A673 (cell line): ENCODE measurements around the gene GLT6D1. TPM values are rescaled to one million over a fixed set of nuclear protein-coding genes. Genes with fewer than 3 reads are reported as not detected.

Experiments used
- BruUV-seq: library from RNA; stranded (reverse); fragments of 400-500 nt; replicated peaks from 2 replicates; lab custom pipeline; 2021; lab: Mats Ljungman, UMichigan
- CTCF ChIA-PET: fragments of 300-600 bp; sonication (Branson Sonifier 250); formaldehyde crosslinking; loops from one replicate; lab custom pipeline; 2022; ENCODE audit warnings: antibody characterized with exemption; lab: Charles Lee
- POLR2A ChIA-PET: fragments of 300-600 bp; sonication (Branson Sonifier 250); formaldehyde crosslinking; loops from one replicate; lab custom pipeline; 2022; ENCODE audit warnings: antibody characterized with exemption; ENCODE audit not compliant: low non-redundant PET; lab: Charles Lee
- DNase-seq: peaks from one replicate; pipeline ENCODE4 v3.0.0-alpha.2; 2015; ENCODE audit warnings: low spot score
- H3K27ac ChIP-seq: fragments of 200-600 bp; sonication (generic); 2 replicates; pipeline ENCODE4 v1.5.1; 2016; ENCODE audit warnings: mixed run types, low read depth, mild to moderate bottlenecking, mixed read lengths, antibody characterized with exemption, low read length; ENCODE audit not compliant: poor library complexity, severe bottlenecking
- H3K27me3 ChIP-seq: fragments of 200-600 bp; sonication (generic); replicated peaks from 2 replicates; pipeline ENCODE4 v1.6.1; 2017; ENCODE audit warnings: mixed run types, low read depth, mild to moderate bottlenecking, mixed read lengths, antibody characterized with exemption, low read length; ENCODE audit not compliant: insufficient read depth, poor library complexity
- H3K36me3 ChIP-seq: fragments of 200-600 bp; sonication (generic); 2 replicates; pipeline ENCODE4 v1.6.1; 2016; ENCODE audit warnings: mixed run types, mild to moderate bottlenecking, mixed read lengths, antibody characterized with exemption, low read length; ENCODE audit not compliant: insufficient read depth, poor library complexity, severe bottlenecking
- H3K4me1 ChIP-seq: fragments of 200-600 bp; sonication (generic); 2 replicates; pipeline ENCODE4 v1.6.1; 2017; ENCODE audit warnings: mixed run types, mild to moderate bottlenecking, mixed read lengths, antibody characterized with exemption, low read length; ENCODE audit not compliant: insufficient read depth, poor library complexity, severe bottlenecking
- H3K4me3 ChIP-seq: fragments of 200-600 bp; sonication (generic); 2 replicates; pipeline ENCODE4 v1.5.1; 2016; ENCODE audit warnings: low read depth, mixed run types, mild to moderate bottlenecking, mixed read lengths, low read length; ENCODE audit not compliant: poor library complexity, severe bottlenecking
- H3K9me3 ChIP-seq: fragments of 200-600 bp; sonication (generic); 2 replicates; pipeline ENCODE4 v1.6.1; 2016; ENCODE audit warnings: mixed run types, low read depth, mild to moderate bottlenecking, mixed read lengths, antibody characterized with exemption, low read length; ENCODE audit not compliant: poor library complexity, severe bottlenecking
- EZH2 ChIP-seq: fragments of 200-600 bp; sonication (generic); IDR thresholded peaks from 2 replicates; pipeline ENCODE4 v1.6.1; 2017; ENCODE audit warnings: borderline replicate concordance, low read depth, mild to moderate bottlenecking, mixed read lengths, antibody characterized with exemption, low read length; ENCODE audit not compliant: poor library complexity, severe bottlenecking
- intact Hi-C: fragments of 100-400 bp; cut with micrococcal nuclease; formaldehyde crosslinking; loops from one replicate; pipeline ENCODE4 v1.10.0; 2022; ENCODE audit not compliant: unreplicated experiment
- total RNA-seq: library from RNA; stranded (reverse); gene quantifications from 2 replicates; pipeline ENCODE4 v1.2.3, GENCODE V29; 2021
- TF ChIP-seq, protein P1 (sequence below): fragments of 300-800, 200-600 bp; sonication (generic); conservative IDR thresholded peaks from 2 replicates; pipeline ENCODE4 v1.5.1; 2017; ENCODE audit warnings: low read depth, mild to moderate bottlenecking, antibody characterized with exemption, low read length, moderate library complexity, mixed read lengths

Gene GLT6D1
- total RNA-seq, 1 experiment from 2014 or later, result not detected

- no peak overlapping the region for H3K4me3 ChIP-seq
- BruUV-seq, result no TSS peak
- no peaks in the 10 kb centered on the region for H3K36me3 ChIP-seq
- no peak for DNase-seq
- POLR2A ChIA-PET, result no interaction called here
- H3K9me3 ChIP-seq, result no peaks in the 10 kb centered on the region
- TF ChIP-seq, protein P1, sequence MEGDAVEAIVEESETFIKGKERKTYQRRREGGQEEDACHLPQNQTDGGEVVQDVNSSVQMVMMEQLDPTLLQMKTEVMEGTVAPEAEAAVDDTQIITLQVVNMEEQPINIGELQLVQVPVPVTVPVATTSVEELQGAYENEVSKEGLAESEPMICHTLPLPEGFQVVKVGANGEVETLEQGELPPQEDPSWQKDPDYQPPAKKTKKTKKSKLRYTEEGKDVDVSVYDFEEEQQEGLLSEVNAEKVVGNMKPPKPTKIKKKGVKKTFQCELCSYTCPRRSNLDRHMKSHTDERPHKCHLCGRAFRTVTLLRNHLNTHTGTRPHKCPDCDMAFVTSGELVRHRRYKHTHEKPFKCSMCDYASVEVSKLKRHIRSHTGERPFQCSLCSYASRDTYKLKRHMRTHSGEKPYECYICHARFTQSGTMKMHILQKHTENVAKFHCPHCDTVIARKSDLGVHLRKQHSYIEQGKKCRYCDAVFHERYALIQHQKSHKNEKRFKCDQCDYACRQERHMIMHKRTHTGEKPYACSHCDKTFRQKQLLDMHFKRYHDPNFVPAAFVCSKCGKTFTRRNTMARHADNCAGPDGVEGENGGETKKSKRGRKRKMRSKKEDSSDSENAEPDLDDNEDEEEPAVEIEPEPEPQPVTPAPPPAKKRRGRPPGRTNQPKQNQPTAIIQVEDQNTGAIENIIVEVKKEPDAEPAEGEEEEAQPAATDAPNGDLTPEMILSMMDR, result no peak
- no peak for TF ChIP-seq EZH2
- CTCF ChIA-PET, result no interaction called here
- H3K27ac ChIP-seq, result no peak overlapping the region
- intact Hi-C loops, result no loop called here
- H3K27me3 ChIP-seq, result peaks cover 43% of the 10 kb centered on the region
- no peaks in the 10 kb centered on the region for H3K4me1 ChIP-seq
These were observed 19.8 kb downstream of the GLT6D1 start for GRCh38 chr9:135619599-135619886.

GRCh38 chr9:135618866-135619598, 20.3 kb downstream of the GLT6D1 start:
- TF ChIP-seq EZH2, result no peak
- Histone ChIP-seq H3K4me3 (no peak overlapping the region), H3K27ac (no peak overlapping the region), H3K4me1 (no peaks in the 10 kb centered on the region), H3K36me3 (no peaks in the 10 kb centered on the region), H3K27me3 (peaks cover 39% of the 10 kb centered on the region), H3K9me3 (no peaks in the 10 kb centered on the region)
- intact Hi-C loops, result no loop called here
- no TSS peak for BruUV-seq
- no peak for DNase-seq
- POLR2A ChIA-PET, result no interaction called here
- CTCF ChIA-PET, result no interaction called here

GRCh38 chr9:135617991-135618411, 21.3 kb downstream of the GLT6D1 start:
- Histone ChIP-seq H3K4me3 (no peak overlapping the region), H3K36me3 (no peaks in the 10 kb centered on the region), H3K27ac (no peak overlapping the region), H3K27me3 (peaks cover 32% of the 10 kb centered on the region), H3K9me3 (no peaks in the 10 kb centered on the region), H3K4me1 (no peaks in the 10 kb centered on the region)
- CTCF ChIA-PET, result no interaction called here
- DNase-seq, result no peak
- BruUV-seq, result no TSS peak
- POLR2A ChIA-PET, result no interaction called here
- intact Hi-C loops, result no loop called here
- TF ChIP-seq EZH2, result no peak
- TF ChIP-seq, protein P1, result no peak

DNA sequence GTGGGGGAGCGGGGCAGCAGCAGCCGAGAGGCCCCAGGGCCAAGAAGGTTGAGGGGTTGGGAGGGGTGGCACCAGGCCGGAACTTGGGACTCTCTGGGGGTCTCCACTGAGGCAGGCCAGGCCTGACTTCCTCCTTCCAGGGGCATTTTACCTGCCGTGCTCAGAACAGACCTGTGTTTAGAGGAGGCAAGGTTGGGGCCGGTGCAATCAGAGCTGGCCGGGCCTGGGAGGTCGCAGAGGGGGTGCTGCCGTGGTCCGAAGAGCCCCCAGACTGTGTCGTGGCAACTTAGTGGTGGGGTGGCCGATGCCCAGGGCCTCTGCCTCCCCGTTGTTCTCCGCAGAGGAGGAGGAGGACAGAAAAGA, 21.8 kb downstream of the GLT6D1 start:
- CTCF ChIA-PET, result no interaction called here
- BruUV-seq, result no TSS peak
- no peaks in the 10 kb centered on the region for H3K36me3 ChIP-seq
- H3K27ac ChIP-seq, result no peak overlapping the region
- intact Hi-C loops, result no loop called here
- TF ChIP-seq EZH2, result no peak
- TF ChIP-seq, protein P1, result no peak
- no peaks in the 10 kb centered on the region for H3K9me3 ChIP-seq
- no peaks in the 10 kb centered on the region for H3K4me1 ChIP-seq
- peaks cover 28% of the 10 kb centered on the region for H3K27me3 ChIP-seq
- H3K4me3 ChIP-seq, result no peak overlapping the region
- POLR2A ChIA-PET, result no interaction called here
- no peak for DNase-seq
